ENCODE results near the gene CERK. TPM values are rescaled to one million over a fixed set of nuclear protein-coding genes. Genes with fewer than 3 reads are reported as not detected.

CERK gene
- total and polyA plus RNA-seq, 4 donors: 7.9 to 24.3 (median 10.2) TPM

DNA sequence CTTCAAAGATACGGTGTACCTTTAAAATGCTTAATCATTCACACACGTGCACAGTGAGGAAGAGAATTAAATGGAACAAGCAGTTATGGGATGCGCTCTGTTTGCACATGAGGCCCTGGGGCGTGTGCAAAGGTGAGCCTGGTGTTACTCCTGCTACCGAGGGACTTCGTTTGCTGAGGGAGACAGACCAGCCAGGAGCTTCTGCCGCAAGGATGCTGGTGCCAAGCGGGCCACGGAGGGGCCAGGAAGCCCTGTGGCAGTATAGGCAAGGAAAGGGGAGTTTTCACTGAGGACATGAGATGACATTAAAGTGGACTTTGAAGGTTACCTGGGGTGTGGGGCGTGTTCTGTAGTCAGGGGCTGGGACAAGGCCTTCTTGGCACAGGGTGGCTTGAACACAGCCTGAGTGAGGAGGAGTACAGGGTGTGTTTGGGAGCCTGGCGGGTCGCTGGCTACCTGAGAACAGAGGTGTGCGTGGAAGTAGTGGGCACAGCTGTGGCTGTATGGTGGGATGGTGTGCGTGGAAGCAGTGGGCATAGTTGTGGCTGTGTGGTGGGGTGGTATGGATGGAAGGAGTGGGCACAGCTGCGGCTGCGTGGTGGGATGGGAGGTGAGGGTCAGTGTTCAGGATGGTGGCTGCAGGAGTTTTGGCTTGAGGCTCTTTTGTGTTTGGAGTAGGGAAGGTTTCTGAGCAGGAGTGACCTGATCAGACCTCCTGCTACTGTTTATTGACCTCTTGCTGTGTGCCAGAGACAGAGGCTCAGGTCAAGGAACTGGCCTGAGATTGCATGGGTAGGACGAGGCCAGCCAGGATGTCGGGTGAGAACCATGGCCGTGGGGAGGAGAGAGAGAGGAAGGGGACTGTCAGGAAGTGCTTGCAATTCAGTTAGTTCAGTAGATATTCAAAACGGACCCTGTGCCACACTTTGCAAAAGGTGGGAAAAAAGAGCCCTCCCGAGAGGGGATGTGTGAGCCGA lies 38.1 kb upstream of the CERK start:
- Histone ChIP-seq H3K36me3 (ENCODE audit: control insufficient read depth in 4 of 4, insufficient read depth in 3 of 4, low read depth in 1 of 4, low read length in 3 of 4) (no peaks in the 10 kb centered on the region), H3K4me1 (ENCODE audit: control insufficient read depth in 4 of 4, insufficient read depth in 4 of 4, low read length in 3 of 4) (peaks cover 9 to 37% (median 16%) of the 10 kb centered on the region in 4 donors)
- WGBS: 64% methylated on average over 22 of the region's 22 CpGs

DNA sequence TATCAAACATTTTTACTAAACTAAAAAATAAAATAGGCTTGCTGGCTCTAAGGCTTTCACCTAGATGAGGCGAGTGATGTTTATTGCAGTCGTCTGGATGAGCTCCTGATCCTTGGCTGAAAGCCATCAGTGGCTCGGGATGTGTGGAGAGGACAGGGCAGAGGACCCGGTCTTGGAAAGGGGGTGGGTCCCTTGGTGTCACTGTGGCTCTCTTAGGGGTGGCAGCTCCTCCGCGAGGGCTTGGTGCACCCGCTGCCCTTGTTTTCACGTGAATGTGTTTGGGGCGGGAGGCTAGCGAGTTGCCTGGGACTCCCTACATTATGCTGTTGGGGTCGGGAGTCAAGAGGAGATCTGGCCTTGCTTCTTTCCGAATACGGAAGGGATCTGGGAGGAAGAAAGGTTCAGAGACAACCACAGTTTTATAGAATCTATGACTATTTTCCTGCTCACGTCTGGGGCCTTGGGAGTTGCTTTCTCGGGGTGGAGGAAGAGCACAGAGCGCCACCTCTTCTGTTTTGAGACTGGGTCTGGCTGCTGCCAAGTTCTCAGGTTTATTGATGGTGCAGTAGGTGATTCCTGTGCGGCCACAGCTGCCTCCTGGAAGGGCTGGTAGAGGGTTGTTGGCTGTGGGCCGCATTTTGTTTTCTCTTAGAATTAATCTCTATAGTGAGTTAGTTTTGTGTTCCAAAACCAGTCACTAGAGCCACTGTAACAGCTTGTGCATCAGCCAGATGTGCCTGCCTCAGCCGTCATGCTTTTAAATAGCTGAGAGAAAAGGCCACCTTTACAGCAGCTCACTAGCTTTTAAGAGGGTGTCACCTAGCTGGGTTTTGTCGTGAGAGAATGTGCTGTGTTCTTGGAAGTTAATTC lies 37.2 kb upstream of the CERK start:
- no peaks in the 10 kb centered on the region for H3K36me3 ChIP-seq (ENCODE audit: control insufficient read depth in 4 of 4, insufficient read depth in 3 of 4, low read depth in 1 of 4, low read length in 3 of 4)
- TF ChIP-seq NR2F2 (IDR thresholded peaks at IDR 0.05) (no peak), YY1 (IDR thresholded peaks at IDR 0.05) (no peak), GABPA (IDR thresholded peaks at IDR 0.05 in 1 of 2, conservative IDR thresholded peaks at IDR 0.05 in 1 of 2) (no peak), TAF1 (conservative IDR thresholded peaks at IDR 0.05) (no peak), HNF4G (IDR thresholded peaks at IDR 0.05) (no peak), EGR1 (IDR thresholded peaks at IDR 0.05; ENCODE audit: low read depth in 2 of 2) (no peak), HNF4A (conservative IDR thresholded peaks at IDR 0.05) (no peak), RAD21 (IDR thresholded peaks at IDR 0.05) (no peak), FOXA2 (IDR thresholded peaks at IDR 0.05) (no peak), RXRA (IDR thresholded peaks at IDR 0.05) (no peak), FOXA1 (IDR thresholded peaks at IDR 0.05) (no peak), SP1 (IDR thresholded peaks at IDR 0.05) (no peak), JUND (IDR thresholded peaks at IDR 0.05) (no peak)
- TF ChIP-seq, protein P1, sequence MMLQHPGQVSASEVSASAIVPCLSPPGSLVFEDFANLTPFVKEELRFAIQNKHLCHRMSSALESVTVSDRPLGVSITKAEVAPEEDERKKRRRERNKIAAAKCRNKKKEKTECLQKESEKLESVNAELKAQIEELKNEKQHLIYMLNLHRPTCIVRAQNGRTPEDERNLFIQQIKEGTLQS (IDR thresholded peaks at IDR 0.05): no peak
- TF ChIP-seq, protein P2, sequence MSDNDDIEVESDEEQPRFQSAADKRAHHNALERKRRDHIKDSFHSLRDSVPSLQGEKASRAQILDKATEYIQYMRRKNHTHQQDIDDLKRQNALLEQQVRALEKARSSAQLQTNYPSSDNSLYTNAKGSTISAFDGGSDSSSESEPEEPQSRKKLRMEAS (IDR thresholded peaks at IDR 0.05): no peak
- TF ChIP-seq, protein P3, sequence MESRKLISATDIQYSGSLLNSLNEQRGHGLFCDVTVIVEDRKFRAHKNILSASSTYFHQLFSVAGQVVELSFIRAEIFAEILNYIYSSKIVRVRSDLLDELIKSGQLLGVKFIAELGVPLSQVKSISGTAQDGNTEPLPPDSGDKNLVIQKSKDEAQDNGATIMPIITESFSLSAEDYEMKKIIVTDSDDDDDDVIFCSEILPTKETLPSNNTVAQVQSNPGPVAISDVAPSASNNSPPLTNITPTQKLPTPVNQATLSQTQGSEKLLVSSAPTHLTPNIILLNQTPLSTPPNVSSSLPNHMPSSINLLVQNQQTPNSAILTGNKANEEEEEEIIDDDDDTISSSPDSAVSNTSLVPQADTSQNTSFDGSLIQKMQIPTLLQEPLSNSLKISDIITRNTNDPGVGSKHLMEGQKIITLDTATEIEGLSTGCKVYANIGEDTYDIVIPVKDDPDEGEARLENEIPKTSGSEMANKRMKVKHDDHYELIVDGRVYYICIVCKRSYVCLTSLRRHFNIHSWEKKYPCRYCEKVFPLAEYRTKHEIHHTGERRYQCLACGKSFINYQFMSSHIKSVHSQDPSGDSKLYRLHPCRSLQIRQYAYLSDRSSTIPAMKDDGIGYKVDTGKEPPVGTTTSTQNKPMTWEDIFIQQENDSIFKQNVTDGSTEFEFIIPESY (IDR thresholded peaks at IDR 0.05): no peak
- TF ChIP-seq, protein P4, sequence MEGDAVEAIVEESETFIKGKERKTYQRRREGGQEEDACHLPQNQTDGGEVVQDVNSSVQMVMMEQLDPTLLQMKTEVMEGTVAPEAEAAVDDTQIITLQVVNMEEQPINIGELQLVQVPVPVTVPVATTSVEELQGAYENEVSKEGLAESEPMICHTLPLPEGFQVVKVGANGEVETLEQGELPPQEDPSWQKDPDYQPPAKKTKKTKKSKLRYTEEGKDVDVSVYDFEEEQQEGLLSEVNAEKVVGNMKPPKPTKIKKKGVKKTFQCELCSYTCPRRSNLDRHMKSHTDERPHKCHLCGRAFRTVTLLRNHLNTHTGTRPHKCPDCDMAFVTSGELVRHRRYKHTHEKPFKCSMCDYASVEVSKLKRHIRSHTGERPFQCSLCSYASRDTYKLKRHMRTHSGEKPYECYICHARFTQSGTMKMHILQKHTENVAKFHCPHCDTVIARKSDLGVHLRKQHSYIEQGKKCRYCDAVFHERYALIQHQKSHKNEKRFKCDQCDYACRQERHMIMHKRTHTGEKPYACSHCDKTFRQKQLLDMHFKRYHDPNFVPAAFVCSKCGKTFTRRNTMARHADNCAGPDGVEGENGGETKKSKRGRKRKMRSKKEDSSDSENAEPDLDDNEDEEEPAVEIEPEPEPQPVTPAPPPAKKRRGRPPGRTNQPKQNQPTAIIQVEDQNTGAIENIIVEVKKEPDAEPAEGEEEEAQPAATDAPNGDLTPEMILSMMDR (IDR thresholded peaks at IDR 0.05; ENCODE audit: low read depth, low read length, missing input control): no peak
- TF ChIP-seq, protein P5, sequence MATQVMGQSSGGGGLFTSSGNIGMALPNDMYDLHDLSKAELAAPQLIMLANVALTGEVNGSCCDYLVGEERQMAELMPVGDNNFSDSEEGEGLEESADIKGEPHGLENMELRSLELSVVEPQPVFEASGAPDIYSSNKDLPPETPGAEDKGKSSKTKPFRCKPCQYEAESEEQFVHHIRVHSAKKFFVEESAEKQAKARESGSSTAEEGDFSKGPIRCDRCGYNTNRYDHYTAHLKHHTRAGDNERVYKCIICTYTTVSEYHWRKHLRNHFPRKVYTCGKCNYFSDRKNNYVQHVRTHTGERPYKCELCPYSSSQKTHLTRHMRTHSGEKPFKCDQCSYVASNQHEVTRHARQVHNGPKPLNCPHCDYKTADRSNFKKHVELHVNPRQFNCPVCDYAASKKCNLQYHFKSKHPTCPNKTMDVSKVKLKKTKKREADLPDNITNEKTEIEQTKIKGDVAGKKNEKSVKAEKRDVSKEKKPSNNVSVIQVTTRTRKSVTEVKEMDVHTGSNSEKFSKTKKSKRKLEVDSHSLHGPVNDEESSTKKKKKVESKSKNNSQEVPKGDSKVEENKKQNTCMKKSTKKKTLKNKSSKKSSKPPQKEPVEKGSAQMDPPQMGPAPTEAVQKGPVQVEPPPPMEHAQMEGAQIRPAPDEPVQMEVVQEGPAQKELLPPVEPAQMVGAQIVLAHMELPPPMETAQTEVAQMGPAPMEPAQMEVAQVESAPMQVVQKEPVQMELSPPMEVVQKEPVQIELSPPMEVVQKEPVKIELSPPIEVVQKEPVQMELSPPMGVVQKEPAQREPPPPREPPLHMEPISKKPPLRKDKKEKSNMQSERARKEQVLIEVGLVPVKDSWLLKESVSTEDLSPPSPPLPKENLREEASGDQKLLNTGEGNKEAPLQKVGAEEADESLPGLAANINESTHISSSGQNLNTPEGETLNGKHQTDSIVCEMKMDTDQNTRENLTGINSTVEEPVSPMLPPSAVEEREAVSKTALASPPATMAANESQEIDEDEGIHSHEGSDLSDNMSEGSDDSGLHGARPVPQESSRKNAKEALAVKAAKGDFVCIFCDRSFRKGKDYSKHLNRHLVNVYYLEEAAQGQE (IDR thresholded peaks at IDR 0.05): no peak
- WGBS: 78% methylated on average over 20 of the region's 20 CpGs
- no peaks in the 10 kb centered on the region for H3K27me3 ChIP-seq (ENCODE audit: control insufficient read depth in 4 of 4, insufficient read depth in 4 of 4, low read length in 3 of 4)
- peak overlapping the region; percentile 21 to 70 for H3K27ac ChIP-seq (ENCODE audit: low read depth in 1 of 2, low read length in 2 of 2)
- no peak overlapping the region for H3K4me3 ChIP-seq (ENCODE audit: low read depth in 1 of 3, low read length in 3 of 3)
- H3K9me3 ChIP-seq (ENCODE audit: control insufficient read depth in 4 of 4, low read length in 3 of 4): no peaks in the 10 kb centered on the region
- H3K4me1 ChIP-seq (ENCODE audit: control insufficient read depth in 4 of 4, insufficient read depth in 4 of 4, low read length in 3 of 4): peaks cover 9 to 33% (median 17%) of the 10 kb centered on the region in 4 donors
- no peak for DNase-seq (ENCODE audit: low spot score)
- H3K9ac ChIP-seq (ENCODE audit: low read depth in 1 of 2, low read length in 2 of 2): no peak overlapping the region

More for the DNA sequence above, 38.1 kb upstream of the CERK start:
- H3K27me3 ChIP-seq (ENCODE audit: control insufficient read depth in 4 of 4, insufficient read depth in 4 of 4, low read length in 3 of 4): no peaks in the 10 kb centered on the region
- TF ChIP-seq, protein P1 (IDR thresholded peaks at IDR 0.05): no peak
- TF ChIP-seq NR2F2 (IDR thresholded peaks at IDR 0.05) (peak; percentile 88), RXRA (IDR thresholded peaks at IDR 0.05) (peak; percentile 41 to 63)
- no peak overlapping the region for H3K4me3 ChIP-seq (ENCODE audit: low read depth in 1 of 3, low read length in 3 of 3)
- H3K9ac ChIP-seq (ENCODE audit: low read depth in 1 of 2, low read length in 2 of 2): no peak overlapping the region
- H3K9me3 ChIP-seq (ENCODE audit: control insufficient read depth in 4 of 4, low read length in 3 of 4): no peaks in the 10 kb centered on the region
- DNase-seq (ENCODE audit: low spot score): no peak
- peak overlapping the region in 1 of 2 donors; percentile 2 for H3K27ac ChIP-seq (ENCODE audit: low read depth in 1 of 2, low read length in 2 of 2)
